PC-9 (cell line): ENCODE measurements around the gene LPIN2. TPM values are rescaled to one million over a fixed set of nuclear protein-coding genes. Genes with fewer than 3 reads are reported as not detected.

Source experiments
- BruUV-seq: library from RNA; stranded (reverse); fragments of 400-500 nt; replicated peaks from 2 replicates; lab custom pipeline; 2021; lab: Mats Ljungman, UMichigan
- CTCF ChIA-PET: fragments of 300-600 bp; sonication (Branson Sonifier 250); formaldehyde crosslinking; loops from one replicate; lab custom pipeline; 2022; ENCODE audit warnings: antibody characterized with exemption; lab: Charles Lee
- POLR2A ChIA-PET: fragments of 300-600 bp; sonication (Branson Sonifier 250); formaldehyde crosslinking; loops from one replicate; lab custom pipeline; 2022; ENCODE audit warnings: antibody characterized with exemption; ENCODE audit not compliant: unreplicated experiment; lab: Charles Lee
- DNase-seq, 2 experiments: peaks; one replicate each; pipeline versions ENCODE4 v3.0.0 to v3.0.0-alpha.2; 2015 to 2022; ENCODE audit warnings: mixed read lengths in 1 of 2
- H2AFZ ChIP-seq: fragments of 200-600 bp; sonication (generic); 2 replicates; pipeline ENCODE4 v1.8.1; 2017; ENCODE audit warnings: antibody characterized with exemption
- H3F3A ChIP-seq: fragments of 200-600 bp; sonication (generic); 2 replicates; pipeline ENCODE4 v1.8.1; 2017; ENCODE audit warnings: antibody characterized with exemption, mild to moderate bottlenecking, low read depth; ENCODE audit not compliant: insufficient read depth
- H3K27ac ChIP-seq: fragments of 200-600 bp; sonication (generic); 2 replicates; pipeline ENCODE4 v1.6.1; 2016; ENCODE audit warnings: mixed run types
- H3K27me3 ChIP-seq: fragments of 200-600 bp; sonication (generic); 2 replicates; pipeline ENCODE4 v1.6.1; 2016; ENCODE audit warnings: low read depth, mixed run types; ENCODE audit not compliant: insufficient read depth
- H3K36me3 ChIP-seq: fragments of 200-600 bp; sonication (generic); 2 replicates; pipeline ENCODE4 v1.6.1; 2016; ENCODE audit warnings: low read depth, mixed run types
- H3K4me1 ChIP-seq: fragments of 200-600 bp; sonication (generic); replicated peaks from 2 replicates; pipeline ENCODE4 v1.6.1; 2016; ENCODE audit warnings: mixed run types; ENCODE audit not compliant: insufficient read depth
- H3K4me2 ChIP-seq: fragments of 200-600 bp; sonication (generic); 2 replicates; pipeline ENCODE4 v1.6.1; 2017; ENCODE audit warnings: mixed run types
- H3K4me3 ChIP-seq: fragments of 200-600 bp; sonication (generic); 2 replicates; pipeline ENCODE4 v1.6.1; 2016; ENCODE audit warnings: mixed run types
- H3K79me2 ChIP-seq: fragments of 200-600 bp; sonication (generic); 2 replicates; pipeline ENCODE4 v1.6.1; 2017; ENCODE audit warnings: low read depth, mixed run types
- H3K9me2 ChIP-seq: fragments of 200-600 bp; sonication (generic); 2 replicates; pipeline ENCODE4 v1.8.1; 2017; ENCODE audit warnings: mild to moderate bottlenecking; ENCODE audit not compliant: insufficient read depth
- H3K9me3 ChIP-seq: fragments of 200-600 bp; sonication (generic); 2 replicates; pipeline ENCODE4 v1.8.1; 2016; ENCODE audit warnings: low read depth; ENCODE audit not compliant: insufficient read depth
- H4K20me1 ChIP-seq: fragments of 200-600 bp; sonication (generic); 2 replicates; pipeline ENCODE4 v1.8.1; 2017; ENCODE audit not compliant: insufficient read depth
- CTCF ChIP-seq: fragments of 200-600 bp; sonication (generic); conservative IDR thresholded peaks from 2 replicates; pipeline ENCODE4 v1.6.1; 2017; ENCODE audit warnings: mixed run types, antibody characterized with exemption, mild to moderate bottlenecking, moderate library complexity
- EZH2 ChIP-seq: fragments of 200-600 bp; sonication (generic); IDR thresholded peaks from 2 replicates; pipeline ENCODE4 v1.8.0; 2017; ENCODE audit warnings: antibody characterized with exemption, low read depth
- intact Hi-C: fragments of 100-400 bp; cut with micrococcal nuclease; formaldehyde crosslinking; loops from one replicate; pipeline ENCODE4 v1.10.0; 2022; ENCODE audit not compliant: unreplicated experiment
- total RNA-seq: library from RNA; stranded (reverse); gene quantifications from 2 replicates; pipeline ENCODE4 v1.2.3, GENCODE V29; 2021

LPIN2 gene
- total RNA-seq, 1 experiment from 2014 or later = 15.0 TPM

- no peaks in the 10 kb centered on the region for H4K20me1 ChIP-seq
- POLR2A ChIA-PET = interaction anchor here (0.6 kb wide), 1 partner anchor 85 kb away, joined by 3 read pairs; no protein-coding TSS in a partner anchor
- no TSS peak for BruUV-seq
- intact Hi-C loops = loop anchor here (1.0 to 5.0 kb wide), 3 partner anchors 21 to 105 kb away; no protein-coding TSS in a partner anchor
- H3F3A ChIP-seq = peaks cover 25% of the 10 kb centered on the region
- H3K4me2 ChIP-seq = peak overlapping the region; percentile 74
- no peaks in the 10 kb centered on the region for H3K9me2 ChIP-seq
- H2AFZ ChIP-seq = peak overlapping the region; percentile 20; the same call in 1 of the 2 replicates
- TF ChIP-seq EZH2 (no peak), CTCF (no peak)
- CTCF ChIA-PET = interaction anchor here (1.3 kb wide), 1 partner anchor 47 kb away, joined by 4 read pairs; no protein-coding TSS in a partner anchor
- H3K36me3 ChIP-seq = no peaks in the 10 kb centered on the region
- DNase-seq = peak in 1 of 2 experiments; percentile 36
- H3K9me3 ChIP-seq = no peaks in the 10 kb centered on the region
- H3K27ac ChIP-seq = peak overlapping the region; percentile 99
- no peak overlapping the region; the same call in 1 of the 2 replicates for H3K4me3 ChIP-seq
- H3K4me1 ChIP-seq = peaks cover 49% of the 10 kb centered on the region
- peaks cover 12% of the 10 kb centered on the region; the same call in 1 of the 2 replicates for H3K79me2 ChIP-seq
- H3K27me3 ChIP-seq = no peaks in the 10 kb centered on the region
Observed at GRCh38 chr18:3015851-3016250, 2.9 kb upstream of the LPIN2 start.

- H3F3A ChIP-seq = peaks cover 25% of the 10 kb centered on the region
- H3K4me1 ChIP-seq = peaks cover 49% of the 10 kb centered on the region
- TF ChIP-seq CTCF (no peak), EZH2 (no peak)
- H3K4me2 ChIP-seq = peak overlapping the region; percentile 74
- H3K27me3 ChIP-seq = no peaks in the 10 kb centered on the region
- ChIA-PET POLR2A (interaction anchor here (0.5 kb wide), 2 partner anchors 140 to 231 kb away, joined by 5 read pairs; no protein-coding TSS in a partner anchor), CTCF (interaction anchor here (0.7 to 1.3 kb wide), 4 partner anchors 22 to 232 kb away, joined by 3 to 5 read pairs (median 4); no protein-coding TSS in a partner anchor)
- H3K27ac ChIP-seq = peak overlapping the region; percentile 99
- peaks cover 15% of the 10 kb centered on the region; the same call in 1 of the 2 replicates for H3K79me2 ChIP-seq
- intact Hi-C loops = loop anchor here (1.0 to 5.0 kb wide), 3 partner anchors 22 to 106 kb away; no protein-coding TSS in a partner anchor
- H3K36me3 ChIP-seq = no peaks in the 10 kb centered on the region
- no peak overlapping the region; the same call in 1 of the 2 replicates for H3K4me3 ChIP-seq
- BruUV-seq = no TSS peak
- H4K20me1 ChIP-seq = no peaks in the 10 kb centered on the region
- H3K9me3 ChIP-seq = no peaks in the 10 kb centered on the region
- DNase-seq = peak; percentile 62 to 98
- H3K9me2 ChIP-seq = no peaks in the 10 kb centered on the region
- peak overlapping the region; percentile 20; the same call in 1 of the 2 replicates for H2AFZ ChIP-seq
Observed at GRCh38 chr18:3015204-3015592, 2.3 kb upstream of the LPIN2 start.

GRCh38 chr18:3014503-3015203, 1.7 kb upstream of the LPIN2 start:
- Histone ChIP-seq H3K27ac (peak overlapping the region; percentile 99), H3K27me3 (no peaks in the 10 kb centered on the region), H3K4me2 (peak overlapping the region; percentile 74), H3K4me1 (peaks cover 49% of the 10 kb centered on the region), H3K79me2 (peaks cover 21% of the 10 kb centered on the region; the same call in 1 of the 2 replicates), H3K4me3 (peak overlapping the region; percentile 54; the same call in 1 of the 2 replicates), H3K9me2 (no peaks in the 10 kb centered on the region), H3K9me3 (no peaks in the 10 kb centered on the region), H3K36me3 (no peaks in the 10 kb centered on the region), H4K20me1 (no peaks in the 10 kb centered on the region), H2AFZ (peak overlapping the region; percentile 13; the same call in 1 of the 2 replicates), H3F3A (peaks cover 25% of the 10 kb centered on the region)
- peak in 1 of 2 experiments; percentile 14 for DNase-seq
- TF ChIP-seq CTCF (no peak), EZH2 (no peak)
- ChIA-PET CTCF (interaction anchor here (0.7 to 1.3 kb wide), 4 partner anchors 23 to 232 kb away, joined by 3 to 5 read pairs (median 4); no protein-coding TSS in a partner anchor), POLR2A (interaction anchor here (0.5 to 0.8 kb wide), 4 partner anchors 45 to 232 kb away, joined by 4 to 5 read pairs (median 4); no protein-coding TSS in a partner anchor)
- no TSS peak for BruUV-seq
- intact Hi-C loops = loop anchor here (1.0 to 5.0 kb wide), 5 partner anchors 23 to 433 kb away; no protein-coding TSS in a partner anchor
